Left renal pelvis (tissue), 4 donors: ENCODE measurements around the gene TRAPPC11. TPM values are rescaled to one million over a fixed set of nuclear protein-coding genes. Genes with fewer than 3 reads are reported as not detected.
"Not testable (repeated sequence)": the region's sequence is repeated elsewhere in the genome, so short reads cannot be mapped to it uniquely, and the experiment has no call there.

Source experiments
- DNase-seq, 4 donors: peaks; one replicate each; pipeline ENCODE4 v3.0.0-alpha.2; 2013; ENCODE audit warnings: low read depth in 4 of 4, low spot score in 3 of 4
- polyA plus RNA-seq, 4 donors: library from polyadenylated mRNA; unstranded; fragments of 120-200 nt; gene quantifications; one replicate each; pipeline ENCODE4 v1.2.1, GENCODE V29; 2013; ENCODE audit not compliant: insufficient read length in 4 of 4

Gene TRAPPC11
- polyA plus RNA-seq = 10 to 100 TPM; 36.5 to 41.4 (median 38.9) TPM

DNA sequence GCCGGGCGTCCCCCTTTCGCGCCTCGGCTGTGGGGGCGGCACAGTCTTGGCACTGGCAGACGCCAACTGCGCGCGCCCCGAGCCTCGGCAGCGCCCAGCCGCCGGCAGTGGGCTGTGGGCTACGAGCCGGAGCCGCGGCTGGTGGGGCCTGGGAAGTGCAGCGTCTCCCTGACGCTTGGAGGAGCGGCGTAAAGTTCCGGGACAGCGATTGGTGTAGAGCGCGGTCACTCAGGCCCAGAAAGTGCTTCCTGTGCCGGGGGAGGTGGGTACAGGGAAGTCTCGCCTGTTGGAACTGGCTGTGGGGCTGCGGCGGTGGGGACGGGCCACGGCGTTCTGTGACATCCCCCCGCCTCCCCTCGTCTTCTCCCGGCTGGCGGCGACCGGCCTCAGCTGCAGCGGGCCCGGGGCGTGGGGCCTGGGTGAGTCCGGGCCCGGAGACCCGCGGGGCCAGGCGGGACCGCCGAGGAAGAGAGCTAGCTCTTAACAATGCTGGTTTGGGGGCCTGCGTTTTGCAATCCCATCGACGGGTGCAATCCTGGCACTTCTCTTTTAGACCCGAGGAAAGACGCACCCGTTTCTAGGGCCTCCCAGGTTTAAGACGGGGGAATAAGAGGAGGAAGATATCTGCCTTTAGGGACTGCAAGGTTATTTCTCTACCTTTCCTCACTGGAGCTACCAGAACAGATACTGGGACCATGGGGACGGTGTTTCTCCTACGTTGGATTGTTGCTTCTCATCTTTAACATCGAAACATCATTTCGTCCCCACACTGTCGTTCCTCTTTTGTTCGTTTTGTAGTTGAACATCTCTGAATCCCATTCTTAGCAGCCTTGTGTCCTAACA, at the start of gene TRAPPC11, which contains the start of gene RWDD4:
TRAPPC11 (plus strand) TSS at position 265 of the 843 bp plus-strand sequence. CDS start 4,575 bp downstream, outside the sequence.
RWDD4 (minus strand) TSS at position 157 of the 843 bp plus-strand sequence. CDS start 233 bp downstream, outside the sequence.
- DNase-seq = peak; percentile 94 to 99 (median 98)

DNA sequence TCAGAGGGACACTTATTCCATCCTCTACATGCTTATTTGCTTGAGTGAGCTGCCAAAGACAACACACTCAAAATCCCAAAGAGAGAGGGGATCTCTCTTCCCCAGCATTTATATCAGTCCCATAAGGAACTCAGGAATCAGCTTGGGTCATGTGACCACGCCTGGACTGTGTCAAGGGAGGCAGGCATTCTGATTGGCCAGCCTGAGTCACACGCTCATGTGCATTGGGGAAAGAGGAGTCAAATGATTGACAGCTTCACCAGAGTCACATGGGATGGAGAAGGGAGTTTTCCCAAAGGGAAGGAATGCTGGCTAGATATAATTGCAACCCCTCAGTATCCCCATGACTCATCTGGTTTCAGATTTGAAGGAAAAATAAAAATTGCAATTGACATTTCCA, 49.1 kb upstream of the TRAPPC11 start:
- DNase-seq = no peak

DNA sequence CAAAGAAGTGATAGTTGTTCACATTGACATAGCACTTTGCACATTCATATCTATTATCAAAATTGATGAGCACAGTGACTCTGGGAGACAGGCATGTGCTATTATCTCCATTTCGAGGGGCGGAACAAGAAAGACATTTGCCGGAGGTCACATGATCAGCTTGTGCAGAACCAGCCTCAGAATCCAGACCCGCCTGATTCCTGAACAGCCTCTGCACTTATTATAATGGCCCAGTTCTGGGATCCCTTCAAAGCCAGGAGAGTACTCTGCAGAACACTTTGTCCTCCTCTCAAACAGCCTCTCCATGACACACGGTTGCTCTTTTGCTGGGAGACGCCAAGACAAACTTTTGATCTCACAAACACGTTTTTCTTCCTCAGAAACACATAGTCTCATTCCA, 48.5 kb upstream of the TRAPPC11 start:
- DNase-seq = no peak

GRCh38 chr4:183611210-183611830, 47.8 kb upstream of the TRAPPC11 start:
- DNase-seq = no peak

- no peak for DNase-seq
These were observed 46.5 kb upstream of the TRAPPC11 start for GRCh38 chr4:183612329-183613250.

DNA sequence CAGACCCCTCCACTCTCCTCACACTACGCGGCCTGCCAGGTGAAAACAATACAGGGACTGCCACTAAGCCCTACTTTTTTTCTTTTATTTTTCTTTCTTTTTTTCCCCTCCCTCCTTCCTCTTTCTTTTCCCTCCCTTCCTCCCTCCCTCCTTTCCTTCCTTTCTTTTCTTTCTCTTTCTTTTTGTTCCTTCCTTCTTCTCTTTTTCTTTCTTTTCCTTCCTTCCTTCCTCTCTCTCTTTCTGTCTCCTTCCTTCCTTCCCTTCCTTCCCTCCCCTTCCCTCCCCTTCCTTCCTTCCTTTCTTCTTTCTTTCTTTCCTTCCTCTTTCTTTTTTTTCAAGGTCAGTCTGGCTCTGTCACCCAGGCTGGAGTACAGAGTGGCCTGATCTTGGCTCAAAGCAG, 42.0 kb upstream of the TRAPPC11 start:
- no peak for DNase-seq

DNA sequence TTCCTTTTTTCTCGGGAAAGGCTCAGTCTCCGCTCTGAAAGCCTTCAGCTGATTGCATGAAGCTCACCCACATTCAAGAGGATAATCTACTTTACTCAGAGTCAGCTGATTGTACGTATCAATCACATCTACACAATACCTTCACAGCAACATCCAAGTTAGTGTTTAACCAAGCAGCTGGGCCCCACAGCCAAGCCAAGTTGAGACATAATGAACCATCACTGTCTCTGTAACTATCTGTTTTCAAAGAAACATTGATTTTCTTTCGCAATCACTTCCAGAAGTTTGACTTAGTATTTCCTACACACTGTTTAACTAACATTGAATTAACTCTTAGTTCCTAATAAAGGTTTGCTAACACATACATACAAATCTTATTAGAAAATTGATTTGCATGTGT, 40.4 kb upstream of the TRAPPC11 start:
- DNase-seq = no peak

DNA sequence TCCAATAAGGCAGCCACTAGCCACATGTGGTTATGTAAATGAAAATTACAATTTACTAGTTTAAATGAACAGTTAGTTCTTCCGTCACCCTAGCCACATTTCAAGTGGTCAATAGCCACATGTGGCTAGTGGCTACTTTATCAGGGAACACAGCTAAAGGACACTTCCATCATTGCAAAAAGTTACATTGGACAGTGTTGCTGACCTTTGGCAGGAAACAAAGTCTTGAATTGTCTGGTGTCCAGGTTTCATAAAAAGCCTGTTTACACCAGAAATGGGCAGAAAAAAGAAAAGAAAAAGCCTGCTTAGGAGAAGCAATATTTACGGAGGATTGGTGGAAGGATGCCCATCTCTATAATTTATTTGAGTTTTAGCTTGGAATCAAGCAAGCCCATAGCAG, 38.7 kb upstream of the TRAPPC11 start:
- no peak for DNase-seq

DNA sequence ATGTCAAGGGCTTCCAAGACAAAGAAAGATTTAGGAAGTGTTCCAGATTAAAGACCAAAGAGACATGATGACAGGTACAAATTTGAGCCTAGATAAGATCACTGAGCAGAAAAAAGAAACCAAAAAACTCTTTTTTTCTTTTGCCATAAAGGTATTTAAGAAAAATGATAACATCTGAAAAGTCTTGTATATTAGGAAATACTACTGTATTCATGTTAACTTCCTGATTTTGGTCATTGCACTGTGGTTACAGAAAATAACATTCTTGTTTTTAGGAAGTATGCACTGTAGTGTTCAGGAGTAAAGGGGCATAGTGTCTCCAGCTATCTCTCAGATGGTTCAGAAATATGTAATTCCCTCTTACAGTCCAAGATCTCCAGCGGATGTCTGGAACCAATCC, 37.2 kb upstream of the TRAPPC11 start:
- DNase-seq = no peak

DNA sequence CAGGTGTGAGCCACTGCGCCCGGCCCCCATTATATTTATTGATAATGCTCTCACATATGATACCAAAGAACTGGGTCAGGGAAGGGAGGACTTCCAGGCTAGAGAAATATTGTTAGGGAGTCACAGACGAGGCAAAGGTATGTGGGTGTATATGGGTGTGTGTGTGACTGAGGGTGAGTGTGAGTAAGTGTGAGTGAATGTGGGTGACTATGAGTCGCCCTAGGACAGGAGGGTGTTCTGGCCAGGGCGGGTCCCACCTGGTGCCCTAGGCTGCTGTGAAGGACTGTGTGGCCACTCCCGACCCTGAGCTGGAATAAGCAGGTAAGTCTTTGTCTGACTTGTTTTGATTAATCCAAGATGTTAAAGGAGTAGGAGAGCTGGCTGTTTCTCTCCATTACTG, 34.5 kb upstream of the TRAPPC11 start:
- DNase-seq = no peak

DNA sequence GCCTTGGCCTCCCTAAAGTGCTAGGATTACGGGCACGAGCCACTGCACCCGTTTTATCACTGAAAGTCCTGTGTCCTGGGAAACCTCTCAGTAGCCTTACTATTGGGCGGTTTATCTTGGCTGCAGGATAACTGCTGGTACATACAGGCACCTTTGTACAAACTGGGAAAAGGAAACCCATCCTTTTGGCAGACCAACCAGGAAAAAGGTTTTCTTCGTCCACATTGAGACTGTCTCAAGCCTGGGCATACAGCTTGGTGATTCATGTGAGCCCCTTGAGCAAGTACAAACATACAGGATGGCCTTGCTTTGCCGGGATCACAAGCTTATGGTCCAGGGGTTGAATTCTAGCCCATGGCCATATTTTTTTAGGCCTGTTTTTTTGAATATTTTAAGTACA, 32.9 kb upstream of the TRAPPC11 start:
- DNase-seq = no peak

- DNase-seq = not testable (repeated sequence)
These were observed 31.8 kb upstream of the TRAPPC11 start for GRCh38 chr4:183627286-183627685.

DNA sequence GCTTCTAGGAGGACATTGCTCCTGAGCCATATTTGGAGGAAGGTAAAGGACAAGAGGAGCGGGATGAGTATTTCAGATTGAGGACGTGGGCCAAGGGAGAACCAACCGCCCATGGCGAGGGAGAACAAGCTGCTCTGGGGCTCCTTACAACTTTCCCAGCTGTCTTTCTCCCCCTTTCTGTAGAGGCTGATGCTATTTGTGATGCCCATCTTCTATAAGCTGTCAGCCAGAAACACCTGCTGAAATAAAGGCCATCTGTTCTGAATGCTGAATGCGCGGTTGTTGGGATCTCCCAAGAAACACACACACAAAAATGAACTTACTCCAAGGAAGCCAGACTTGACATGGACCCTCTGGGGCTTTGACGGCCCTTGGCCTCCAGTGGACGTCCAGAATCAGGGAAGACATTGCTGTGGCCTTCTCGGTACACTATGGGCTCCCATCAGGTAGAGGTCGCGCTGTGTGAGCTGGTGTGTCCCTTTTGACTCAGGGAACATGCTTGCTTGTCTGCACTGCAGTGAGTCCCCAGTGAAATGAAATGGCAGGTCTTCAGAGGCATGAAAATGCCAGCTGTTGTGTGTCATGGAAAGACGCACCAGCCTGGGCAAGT, 31.0 kb upstream of the TRAPPC11 start:
- no peak for DNase-seq

GRCh38 chr4:183631577-183632198, 27.4 kb upstream of the TRAPPC11 start:
- no peak for DNase-seq

GRCh38 chr4:183632689-183633088, 26.4 kb upstream of the TRAPPC11 start:
- DNase-seq = no peak

- DNase-seq = no peak
These were observed 25.4 kb upstream of the TRAPPC11 start for GRCh38 chr4:183633476-183634400.

- DNase-seq = no peak
These were observed 23.8 kb upstream of the TRAPPC11 start for GRCh38 chr4:183635321-183635720.

- DNase-seq = no peak
These were observed 23.4 kb upstream of the TRAPPC11 start for GRCh38 chr4:183635741-183636140.

- no peak for DNase-seq
These were observed 22.6 kb upstream of the TRAPPC11 start for GRCh38 chr4:183636503-183636902.
